GM19043 (cell line): ENCODE measurements around the gene ZNF263.
"Not testable (repeated sequence)": the region's sequence is repeated elsewhere in the genome, so short reads cannot be mapped to it uniquely, and the experiment has no call there.

Experiments used
- ATAC-seq: cut with Tn5 transposase; IDR thresholded peaks from one replicate; pipeline ENCODE4 v1.9.1; 2021; ENCODE audit warnings: low read depth; ENCODE audit not compliant: unreplicated experiment

Gene ZNF263

GRCh38 chr16:3266873-3267537 is 16.3 kb upstream of the ZNF263 start:
- no peak for ATAC-seq

DNA sequence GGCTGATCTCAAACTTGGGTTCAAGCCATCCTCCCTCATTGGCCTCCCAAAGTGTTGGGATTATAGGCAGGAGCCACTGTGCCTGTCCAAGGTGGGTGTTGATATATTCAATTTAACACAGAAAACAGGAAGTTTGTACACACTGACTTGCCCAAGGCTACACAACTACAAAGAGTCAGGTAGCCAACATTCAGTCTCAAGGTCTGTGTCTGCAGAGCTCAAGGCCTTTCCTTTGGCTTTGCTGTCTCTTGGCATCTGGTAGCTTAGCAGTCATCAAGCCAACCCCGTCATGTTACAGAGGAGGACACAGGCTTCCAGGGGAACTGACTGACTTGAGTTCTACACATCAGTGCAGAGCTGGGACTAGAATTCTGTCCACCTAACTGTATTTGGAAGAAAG is 15.0 kb upstream of the ZNF263 start:
- no peak for ATAC-seq

DNA sequence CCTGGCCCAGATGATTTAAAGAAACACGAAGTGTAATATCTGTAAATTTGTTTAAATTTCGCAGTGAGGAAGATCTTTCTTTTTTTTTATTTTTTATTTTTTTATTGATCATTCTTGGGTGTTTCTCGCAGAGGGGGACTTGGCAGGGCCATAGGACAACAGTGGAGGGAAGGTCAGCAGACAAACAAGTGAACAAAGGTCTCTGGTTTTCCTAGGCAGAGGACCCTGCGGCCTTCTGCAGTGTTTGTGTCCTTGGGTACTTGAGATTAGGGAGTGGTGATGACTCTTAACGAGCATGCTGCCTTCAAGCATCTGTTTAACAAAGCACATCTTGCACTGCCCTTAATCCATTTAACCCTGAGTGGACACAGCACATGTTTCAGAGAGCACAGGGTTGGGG is 12.6 kb upstream of the ZNF263 start:
- not testable (repeated sequence) for ATAC-seq

- not testable (repeated sequence) for ATAC-seq
Measured at GRCh38 chr16:3271281-3271680, 12.0 kb upstream of the ZNF263 start.

- no peak for ATAC-seq
Measured at GRCh38 chr16:3274490-3274889, 8.8 kb upstream of the ZNF263 start.

- ATAC-seq: no peak
Measured at GRCh38 chr16:3274947-3275346, 8.3 kb upstream of the ZNF263 start.

DNA sequence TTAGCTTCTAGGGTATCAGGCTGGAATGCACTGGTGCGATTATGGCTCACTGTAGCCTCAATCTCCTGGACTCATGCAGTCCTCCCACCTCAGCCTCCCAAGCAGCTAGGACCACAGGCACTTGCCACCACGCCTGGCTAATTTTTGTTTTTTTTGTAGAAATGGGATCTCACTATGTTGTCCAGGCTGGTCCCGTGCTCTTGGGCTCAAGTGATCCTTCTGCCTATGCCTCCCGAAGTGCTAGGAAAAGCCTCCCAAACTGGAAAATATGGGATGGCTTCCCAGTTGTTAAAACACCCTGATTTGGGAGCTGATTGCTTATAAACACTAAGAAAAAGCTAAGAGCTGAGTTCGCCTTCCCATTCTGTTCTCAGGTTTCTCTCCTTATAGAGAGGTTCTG is 6.6 kb upstream of the ZNF263 start:
- ATAC-seq: no peak

DNA sequence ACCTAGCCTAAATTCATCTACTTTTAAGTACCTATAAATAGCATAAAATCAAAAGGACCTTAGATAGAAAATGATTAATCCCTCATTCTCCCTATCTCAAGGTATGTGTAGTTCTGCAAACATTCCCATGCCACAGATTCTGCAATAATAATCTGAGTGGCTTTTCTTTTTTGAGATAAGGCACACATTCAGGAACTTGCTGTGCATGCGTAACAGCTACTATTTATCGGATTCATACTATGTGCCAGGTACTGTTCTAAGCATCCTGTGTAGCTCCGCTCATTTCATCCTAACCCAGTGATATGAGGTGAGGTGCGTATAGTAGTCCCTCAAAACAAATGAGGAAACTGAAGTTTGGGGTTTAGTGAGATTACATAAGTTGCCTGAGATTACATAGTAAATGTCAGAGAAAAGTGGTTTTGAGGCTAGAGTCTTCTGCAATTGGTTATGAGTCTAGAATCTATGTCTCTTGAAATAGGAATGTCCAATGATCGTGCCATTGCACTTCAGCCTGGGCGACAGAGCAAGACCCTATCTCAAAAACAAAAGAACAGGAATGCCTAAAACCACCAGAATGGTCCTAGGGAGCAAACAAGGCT is 2.0 kb upstream of the ZNF263 start:
- ATAC-seq: no peak

DNA sequence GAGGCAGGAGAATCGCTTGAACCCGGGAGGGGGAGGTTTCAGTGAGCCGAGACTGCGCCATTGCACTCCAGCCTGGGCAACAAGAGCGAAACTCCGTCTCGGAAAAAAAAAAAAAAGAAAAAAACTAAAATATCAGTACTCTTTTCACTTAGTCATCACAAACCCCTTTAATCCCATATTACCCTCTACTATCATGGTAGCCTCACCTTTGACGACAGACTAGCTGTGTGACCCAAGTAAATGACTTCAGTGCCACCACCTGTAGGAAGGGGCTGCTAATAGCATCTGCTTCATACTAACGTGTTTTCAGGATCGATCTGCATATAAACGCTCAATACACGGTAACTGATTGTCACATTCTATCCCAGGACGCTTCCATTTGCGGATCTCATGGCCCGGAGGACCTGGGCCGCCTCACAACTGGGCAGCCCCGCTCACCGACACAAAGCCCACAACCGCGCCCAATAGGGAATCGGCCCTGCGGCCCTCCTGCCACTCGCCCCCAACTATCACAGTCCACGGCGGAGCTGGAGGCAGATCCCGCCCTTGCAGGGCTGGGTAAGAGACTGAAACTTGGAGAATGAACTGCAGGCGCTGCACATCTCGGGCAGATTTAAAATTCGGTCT is 1.1 kb upstream of the ZNF263 start:
- ATAC-seq: peak; percentile 16

GRCh38 chr16:3283543-3284447 is 504 bp downstream of the ZNF263 start:
- ATAC-seq: no peak

GRCh38 chr16:3285131-3285530 is 1.8 kb downstream of the ZNF263 start:
- no peak for ATAC-seq

DNA sequence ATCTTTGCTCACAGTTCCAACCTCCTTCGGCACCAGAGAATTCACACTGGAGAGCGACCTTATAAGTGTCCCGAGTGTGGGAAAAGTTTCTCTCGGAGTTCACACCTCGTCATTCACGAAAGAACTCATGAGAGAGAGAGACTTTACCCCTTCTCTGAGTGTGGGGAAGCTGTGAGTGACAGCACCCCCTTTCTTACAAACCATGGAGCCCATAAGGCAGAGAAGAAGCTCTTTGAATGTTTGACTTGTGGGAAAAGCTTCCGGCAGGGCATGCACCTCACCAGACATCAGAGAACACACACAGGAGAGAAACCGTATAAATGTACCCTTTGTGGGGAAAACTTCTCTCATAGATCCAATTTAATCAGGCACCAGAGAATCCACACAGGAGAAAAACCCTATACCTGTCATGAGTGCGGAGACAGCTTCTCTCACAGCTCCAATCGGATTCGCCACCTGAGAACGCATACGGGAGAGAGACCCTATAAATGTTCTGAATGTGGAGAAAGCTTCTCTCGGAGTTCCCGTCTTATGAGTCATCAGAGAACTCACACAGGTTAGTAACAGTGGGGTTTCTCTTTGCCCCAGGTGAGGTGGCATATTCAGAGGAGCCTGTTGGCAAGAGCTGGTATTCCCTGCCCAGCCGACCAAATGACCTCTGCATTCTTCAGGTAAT is 6.8 kb downstream of the ZNF263 start:
- ATAC-seq: no peak

DNA sequence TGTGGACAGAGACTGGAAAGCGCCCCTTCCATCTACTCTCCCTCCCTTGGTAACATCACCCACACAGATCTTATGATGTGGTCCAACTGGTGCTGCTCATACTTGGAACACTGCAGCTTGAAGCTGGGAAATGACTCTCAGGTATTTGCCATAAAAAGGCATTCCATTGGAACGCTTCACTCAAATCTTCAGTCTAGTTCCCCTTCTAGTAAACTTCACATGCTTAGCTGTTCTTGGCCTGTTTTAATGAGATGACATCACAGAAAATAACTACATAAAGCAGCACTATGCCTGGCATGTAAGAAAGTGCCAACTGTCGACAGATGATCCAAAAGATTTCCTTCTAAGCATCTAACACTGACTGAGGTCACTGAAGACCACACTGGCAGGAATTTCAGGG is 9.3 kb downstream of the ZNF263 start:
- ATAC-seq: no peak

- no peak for ATAC-seq
Measured at GRCh38 chr16:3295209-3295608, 11.9 kb downstream of the ZNF263 start.

DNA sequence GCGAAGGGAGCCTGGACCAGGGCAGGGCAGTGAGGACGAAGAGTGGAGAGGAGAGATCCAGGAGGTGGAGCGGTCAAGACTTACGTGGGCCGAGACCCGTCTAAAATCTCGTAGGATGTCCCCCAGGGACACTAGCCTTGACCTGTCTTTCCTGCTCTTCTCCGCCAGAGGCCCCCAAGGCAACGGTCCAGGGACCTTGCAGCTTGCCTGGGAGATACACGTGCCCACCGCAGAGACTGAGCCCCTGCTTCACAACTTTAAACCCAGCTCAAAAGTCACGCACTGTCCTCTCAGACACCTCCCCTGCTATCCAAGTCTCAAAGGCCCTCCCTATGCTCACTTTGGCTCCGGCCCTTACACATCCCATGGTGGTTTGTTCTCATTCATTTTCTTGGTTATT is 12.5 kb downstream of the ZNF263 start:
- ATAC-seq: no peak

GRCh38 chr16:3304370-3304769 is 21.1 kb downstream of the ZNF263 start:
- no peak for ATAC-seq

DNA sequence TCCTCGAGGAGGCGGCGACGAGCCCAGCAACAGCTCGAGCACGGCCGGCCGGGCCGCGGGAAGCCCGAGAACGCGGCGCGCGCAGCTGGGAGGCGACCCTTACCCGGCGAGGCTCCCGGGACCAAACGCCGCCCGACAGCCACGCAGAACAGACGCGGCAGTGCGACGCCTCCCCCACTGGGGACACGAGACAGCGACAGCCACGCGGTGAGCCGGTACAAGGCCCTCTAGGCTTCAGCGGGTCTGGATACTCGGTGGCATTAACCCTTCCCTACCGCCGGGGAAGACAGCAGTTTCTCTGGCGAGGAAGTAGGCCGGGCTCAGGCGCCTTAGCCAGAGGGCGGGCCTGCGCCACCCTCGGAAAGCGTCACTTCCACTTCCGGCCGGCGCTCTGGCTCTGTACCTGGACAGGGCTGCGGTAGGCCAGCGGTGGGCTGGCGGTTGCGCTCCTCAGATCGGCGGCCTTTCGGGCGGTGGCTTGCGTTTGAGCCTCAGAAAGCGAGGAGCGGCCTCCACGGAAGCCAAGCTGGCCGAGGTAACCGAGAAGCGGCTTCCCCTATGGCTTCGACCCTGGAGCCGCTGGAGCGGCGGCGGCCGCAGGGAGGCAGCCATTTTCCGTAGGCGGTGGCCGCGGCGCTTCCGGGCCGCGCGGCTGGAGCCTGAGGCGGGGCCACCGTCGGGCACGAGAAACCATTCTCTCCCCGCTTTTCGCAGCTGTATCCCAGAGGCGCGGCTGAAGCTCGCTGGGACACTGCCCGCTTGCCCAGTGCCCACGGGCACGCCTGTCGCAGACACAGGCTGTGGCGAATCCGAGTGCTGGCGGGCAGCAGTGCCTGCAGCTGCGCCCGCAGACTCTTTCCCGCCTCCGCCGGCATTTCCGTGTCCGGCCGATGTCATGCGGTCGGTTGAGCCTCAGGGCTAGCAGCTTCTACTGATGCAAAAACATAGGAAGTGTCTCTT is 22.1 kb downstream of the ZNF263 start, which contains the start of the genes TIGD7 and ZNF75A:
TIGD7 (minus strand) TSS at position 322 of the 960 bp plus-strand sequence. CDS start 4,816 bp downstream, outside the sequence.
ZNF75A (plus strand) TSS at position 389 of the 960 bp plus-strand sequence. CDS start 2,932 bp downstream, outside the sequence.
- ATAC-seq: no peak

GRCh38 chr16:3306078-3306477 is 22.8 kb downstream of the ZNF263 start:
- ATAC-seq: no peak

DNA sequence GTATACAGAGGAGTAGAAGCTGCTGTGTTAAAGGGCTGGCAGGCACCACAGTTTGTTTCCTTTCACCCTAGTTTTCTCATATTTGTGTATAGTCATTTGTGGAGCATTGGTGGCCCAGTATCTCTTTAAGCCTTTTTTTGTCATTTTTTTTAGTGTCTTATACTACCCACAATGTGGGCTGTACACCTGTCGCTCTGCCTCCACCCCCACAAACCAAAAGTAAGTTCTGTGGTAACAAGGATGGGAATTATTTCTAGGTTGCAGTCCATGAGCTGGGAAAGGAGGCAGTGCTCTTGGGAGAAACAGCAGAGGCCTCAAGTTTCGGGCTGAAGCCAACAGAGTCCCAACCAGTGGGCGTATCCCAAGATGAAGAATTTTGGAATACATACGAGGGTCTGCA is 28.2 kb downstream of the ZNF263 start:
- ATAC-seq: no peak
